Measurements from ENCODE around the gene CUEDC1.

DNA sequence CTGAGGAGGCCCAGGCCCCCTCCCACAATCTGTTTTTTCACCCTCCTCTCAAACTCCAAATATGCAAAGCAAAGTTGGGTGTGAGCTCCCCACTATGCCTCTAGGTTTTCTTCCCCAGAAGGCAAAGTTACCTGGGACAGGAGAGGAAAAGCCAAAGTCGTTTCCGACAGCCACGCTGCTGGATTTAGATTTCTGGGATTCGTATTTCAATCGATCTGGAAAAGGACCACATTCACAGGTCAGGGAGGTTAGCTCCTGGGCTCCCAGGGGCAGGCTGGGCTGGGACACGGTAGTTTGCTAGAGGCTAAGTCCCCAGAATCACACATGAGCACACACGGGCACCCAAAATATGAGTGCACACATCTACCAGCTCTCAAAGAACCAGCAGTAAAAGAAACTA, 84.1 kb downstream of the CUEDC1 start:
- no peak for TF ChIP-seq POLR2A (IDR thresholded peaks at IDR 0.05)
- TF ChIP-seq, protein P1, sequence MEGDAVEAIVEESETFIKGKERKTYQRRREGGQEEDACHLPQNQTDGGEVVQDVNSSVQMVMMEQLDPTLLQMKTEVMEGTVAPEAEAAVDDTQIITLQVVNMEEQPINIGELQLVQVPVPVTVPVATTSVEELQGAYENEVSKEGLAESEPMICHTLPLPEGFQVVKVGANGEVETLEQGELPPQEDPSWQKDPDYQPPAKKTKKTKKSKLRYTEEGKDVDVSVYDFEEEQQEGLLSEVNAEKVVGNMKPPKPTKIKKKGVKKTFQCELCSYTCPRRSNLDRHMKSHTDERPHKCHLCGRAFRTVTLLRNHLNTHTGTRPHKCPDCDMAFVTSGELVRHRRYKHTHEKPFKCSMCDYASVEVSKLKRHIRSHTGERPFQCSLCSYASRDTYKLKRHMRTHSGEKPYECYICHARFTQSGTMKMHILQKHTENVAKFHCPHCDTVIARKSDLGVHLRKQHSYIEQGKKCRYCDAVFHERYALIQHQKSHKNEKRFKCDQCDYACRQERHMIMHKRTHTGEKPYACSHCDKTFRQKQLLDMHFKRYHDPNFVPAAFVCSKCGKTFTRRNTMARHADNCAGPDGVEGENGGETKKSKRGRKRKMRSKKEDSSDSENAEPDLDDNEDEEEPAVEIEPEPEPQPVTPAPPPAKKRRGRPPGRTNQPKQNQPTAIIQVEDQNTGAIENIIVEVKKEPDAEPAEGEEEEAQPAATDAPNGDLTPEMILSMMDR (IDR thresholded peaks at IDR 0.05), result no peak

Measured in lower leg skin (tissue), 3 donors.